HL-60 (cell line): ENCODE data around the gene DNAAF1.

ENCODE experiments used
- CTCF ChIP-seq: IDR thresholded peaks from one replicate; pipeline ENCODE4 v1.5.1; 2011; ENCODE audit warnings: low read length, control low read depth, inconsistent platforms; ENCODE audit not compliant: insufficient read depth
- POLR2AphosphoS5 ChIP-seq: IDR thresholded peaks from 2 replicates; pipeline ENCODE4 v1.6.1; 2012; ENCODE audit warnings: low read depth
- TF ChIP-seq, protein P1 (sequence below): IDR thresholded peaks from 2 replicates; pipeline ENCODE4 v1.6.1; 2012; ENCODE audit warnings: low read depth; ENCODE audit not compliant: insufficient replicate concordance

DNA sequence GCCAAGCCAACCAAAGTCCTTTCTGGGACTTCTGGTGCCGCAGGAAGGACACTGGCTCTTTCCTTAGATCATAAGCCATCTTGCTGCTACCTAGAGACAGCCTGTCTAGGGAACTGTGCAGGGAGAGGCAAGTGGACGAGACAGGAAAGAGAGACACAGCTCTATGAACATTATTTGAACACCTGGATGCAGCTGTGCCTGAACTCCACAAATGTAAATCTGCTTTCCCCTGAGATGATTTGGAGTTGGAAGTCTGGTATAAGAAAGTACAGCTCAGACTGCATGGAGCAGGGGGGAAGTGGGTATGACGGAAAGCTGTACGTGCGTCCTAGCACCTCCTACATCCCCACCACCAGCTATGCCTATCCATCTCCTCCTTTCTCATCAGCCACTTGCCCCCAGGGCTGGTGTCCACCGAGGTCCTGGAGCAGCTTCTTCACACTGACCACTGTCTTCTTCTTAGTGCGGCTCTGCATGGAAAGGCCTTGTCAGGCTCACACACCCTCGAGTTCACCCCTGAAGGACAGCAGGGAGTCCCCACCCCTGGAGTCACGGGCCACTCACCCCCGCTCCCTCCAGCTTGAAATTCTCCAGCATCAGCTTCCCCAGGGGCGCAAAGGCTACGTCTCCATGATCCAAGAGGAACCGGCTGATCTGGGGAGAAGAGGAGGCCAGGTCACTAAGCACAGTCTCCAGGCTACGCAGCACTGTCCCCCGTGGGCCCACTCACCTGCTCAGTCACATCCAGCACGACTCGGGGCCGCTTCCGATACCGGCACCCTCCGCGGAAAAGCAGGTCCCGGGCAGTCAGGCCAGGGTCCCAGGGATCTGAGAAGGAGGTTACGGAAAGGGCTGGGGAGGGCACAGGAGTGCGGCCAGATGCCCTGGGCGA lies 37.8 kb downstream of the DNAAF1 start:
- TF ChIP-seq CTCF: no peak
- TF ChIP-seq POLR2AphosphoS5: no peak
- TF ChIP-seq, protein P1, sequence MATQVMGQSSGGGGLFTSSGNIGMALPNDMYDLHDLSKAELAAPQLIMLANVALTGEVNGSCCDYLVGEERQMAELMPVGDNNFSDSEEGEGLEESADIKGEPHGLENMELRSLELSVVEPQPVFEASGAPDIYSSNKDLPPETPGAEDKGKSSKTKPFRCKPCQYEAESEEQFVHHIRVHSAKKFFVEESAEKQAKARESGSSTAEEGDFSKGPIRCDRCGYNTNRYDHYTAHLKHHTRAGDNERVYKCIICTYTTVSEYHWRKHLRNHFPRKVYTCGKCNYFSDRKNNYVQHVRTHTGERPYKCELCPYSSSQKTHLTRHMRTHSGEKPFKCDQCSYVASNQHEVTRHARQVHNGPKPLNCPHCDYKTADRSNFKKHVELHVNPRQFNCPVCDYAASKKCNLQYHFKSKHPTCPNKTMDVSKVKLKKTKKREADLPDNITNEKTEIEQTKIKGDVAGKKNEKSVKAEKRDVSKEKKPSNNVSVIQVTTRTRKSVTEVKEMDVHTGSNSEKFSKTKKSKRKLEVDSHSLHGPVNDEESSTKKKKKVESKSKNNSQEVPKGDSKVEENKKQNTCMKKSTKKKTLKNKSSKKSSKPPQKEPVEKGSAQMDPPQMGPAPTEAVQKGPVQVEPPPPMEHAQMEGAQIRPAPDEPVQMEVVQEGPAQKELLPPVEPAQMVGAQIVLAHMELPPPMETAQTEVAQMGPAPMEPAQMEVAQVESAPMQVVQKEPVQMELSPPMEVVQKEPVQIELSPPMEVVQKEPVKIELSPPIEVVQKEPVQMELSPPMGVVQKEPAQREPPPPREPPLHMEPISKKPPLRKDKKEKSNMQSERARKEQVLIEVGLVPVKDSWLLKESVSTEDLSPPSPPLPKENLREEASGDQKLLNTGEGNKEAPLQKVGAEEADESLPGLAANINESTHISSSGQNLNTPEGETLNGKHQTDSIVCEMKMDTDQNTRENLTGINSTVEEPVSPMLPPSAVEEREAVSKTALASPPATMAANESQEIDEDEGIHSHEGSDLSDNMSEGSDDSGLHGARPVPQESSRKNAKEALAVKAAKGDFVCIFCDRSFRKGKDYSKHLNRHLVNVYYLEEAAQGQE: no peak
